GM18873 (cell line): ENCODE measurements around the gene PTPRK.

Source experiments
- ATAC-seq: cut with Tn5 transposase; IDR thresholded peaks from one replicate; pipeline ENCODE4 v1.9.1; 2021; ENCODE audit warnings: mild to moderate bottlenecking, moderate library complexity, moderate number of reproducible peaks; ENCODE audit not compliant: unreplicated experiment, low FRiP score

The PTPRK gene

GRCh38 chr6:128520436-128521281, at the start of gene PTPRK:
Gene PTPRK, minus strand, starts transcription at chr6:128520599. Its CDS starts 241 bp downstream, at chr6:128520358.
- peak; percentile 85 for ATAC-seq

GRCh38 chr6:128567029-128567428, 46.6 kb upstream of the PTPRK start:
- ATAC-seq, result no peak

GRCh38 chr6:128560966-128561365, 40.6 kb upstream of the PTPRK start:
- ATAC-seq, result no peak

- ATAC-seq, result no peak
Observed at GRCh38 chr6:128558924-128559323, 38.5 kb upstream of the PTPRK start.

GRCh38 chr6:128558021-128558420, 37.6 kb upstream of the PTPRK start:
- peak; percentile 57 for ATAC-seq

GRCh38 chr6:128557081-128557480, 36.7 kb upstream of the PTPRK start:
- ATAC-seq, result no peak

GRCh38 chr6:128554302-128554701, 33.9 kb upstream of the PTPRK start:
- no peak for ATAC-seq

GRCh38 chr6:128541261-128541660, 20.9 kb upstream of the PTPRK start:
- no peak for ATAC-seq

GRCh38 chr6:128538763-128539162, 18.4 kb upstream of the PTPRK start:
- ATAC-seq, result no peak

GRCh38 chr6:128532827-128533226, 12.4 kb upstream of the PTPRK start:
- peak; percentile 70 for ATAC-seq

GRCh38 chr6:128532136-128532535, 11.7 kb upstream of the PTPRK start:
- no peak for ATAC-seq

GRCh38 chr6:128531696-128532095, 11.3 kb upstream of the PTPRK start:
- no peak for ATAC-seq

- no peak for ATAC-seq
Observed at GRCh38 chr6:128528241-128528640, 7.8 kb upstream of the PTPRK start.

- ATAC-seq, result no peak
Observed at GRCh38 chr6:128527375-128527774, 7.0 kb upstream of the PTPRK start.

- ATAC-seq, result no peak
Observed at GRCh38 chr6:128526152-128526914, 5.9 kb upstream of the PTPRK start.

- ATAC-seq, result no peak
Observed at GRCh38 chr6:128525406-128525805, 5.0 kb upstream of the PTPRK start.

- ATAC-seq, result no peak
Observed at GRCh38 chr6:128521282-128521632, 858 bp upstream of the PTPRK start.

GRCh38 chr6:128519931-128520435, 416 bp downstream of the PTPRK start:
- ATAC-seq, result peak; percentile 21

- ATAC-seq, result no peak
Observed at GRCh38 chr6:128519132-128519930, 1.1 kb downstream of the PTPRK start.

- no peak for ATAC-seq
Observed at GRCh38 chr6:128518434-128519131, 1.8 kb downstream of the PTPRK start.
